ENCODE results near the gene SHROOM3.

DNA sequence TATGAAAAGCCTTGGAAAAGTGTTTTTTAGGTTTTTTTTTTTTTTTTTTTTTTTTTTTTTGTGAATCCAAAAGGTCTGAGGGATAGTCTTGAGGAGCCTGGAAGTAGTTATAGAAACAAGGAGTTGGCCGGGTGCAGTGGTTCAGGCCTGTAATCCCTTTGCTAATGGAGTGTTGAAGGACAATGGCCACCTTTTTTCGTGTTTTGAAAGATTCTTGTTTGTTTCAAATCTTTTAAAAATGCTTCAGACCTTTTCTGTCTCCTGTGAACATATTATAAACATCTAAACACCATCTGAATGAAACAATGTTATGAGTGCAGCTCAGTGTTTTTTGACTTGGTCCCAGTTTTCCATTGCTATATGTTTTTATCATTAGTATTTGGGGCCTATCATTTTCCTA, 285.1 kb downstream of the SHROOM3 start:
- TF ChIP-seq POLR2A (IDR thresholded peaks at IDR 0.05), result no peak
- TF ChIP-seq CTCF (IDR thresholded peaks at IDR 0.05), result no peak

Measured in body of pancreas (tissue), 4 donors.